ENCODE data around the gene ARMH3. TPM values are rescaled to one million over a fixed set of nuclear protein-coding genes. Genes with fewer than 3 reads are reported as not detected.

The ARMH3 gene
- total and polyA plus RNA-seq, 2 experiments from 2014 or later: 8.7 to 11.1 TPM

- no peak for TF ChIP-seq ZNF462 (CRISPR knock-in tag; IDR thresholded peaks at IDR 0.05)
These were observed 51.6 kb downstream of the ARMH3 start (continued) for GRCh38 chr10:102004376-102004775.

GRCh38 chr10:102003541-102003940 lies 52.4 kb downstream of the ARMH3 start:
- Histone ChIP-seq H3K4me3 (no peak overlapping the region), H3F3A (replicated peaks; ENCODE audit: low read depth) (no peaks in the 10 kb centered on the region), H3K36me3 (ENCODE audit: insufficient read depth) (no peaks in the 10 kb centered on the region), H2AFZ (no peak overlapping the region), H3K4me1 (ENCODE audit: insufficient read depth) (no peaks in the 10 kb centered on the region), H3K27me3 (ENCODE audit: insufficient read depth) (no peaks in the 10 kb centered on the region), H3K4me2 (no peak overlapping the region), H4K20me1 (replicated peaks; ENCODE audit: insufficient read depth) (no peaks in the 10 kb centered on the region), H3K27ac (ENCODE audit: low read depth) (no peak overlapping the region), H3K9me2 (ENCODE audit: insufficient read depth) (no peaks in the 10 kb centered on the region), H3K79me2 (replicated peaks; ENCODE audit: insufficient read depth) (no peaks in the 10 kb centered on the region)
- Mint-ChIP-seq H3K27ac (no peak overlapping the region), H3K27me3 (ENCODE audit: insufficient read depth, low read depth, poor library complexity) (no peaks in the 10 kb centered on the region), H3K36me3 (ENCODE audit: low read depth) (peaks cover 14% of the 10 kb centered on the region; the same call in 2 of the 3 replicates), H3K9me3 (no peaks in the 10 kb centered on the region), H3K4me3 (no peak overlapping the region), H3K4me1 (no peaks in the 10 kb centered on the region)
- no peak for DNase-seq (ENCODE audit: low spot score)
- ATAC-seq: no peak
- no peak for TF ChIP-seq CTCF (conservative IDR thresholded peaks at IDR 0.05; ENCODE audit: low read depth in 2 of 2)
- no peak for TF ChIP-seq JUNB (IDR thresholded peaks at IDR 0.05; ENCODE audit: unreplicated experiment)
- TF ChIP-seq ETS1 (IDR thresholded peaks at IDR 0.05): no peak
- TF ChIP-seq ZNF114 (CRISPR knock-in tag; IDR thresholded peaks at IDR 0.05): no peak
- no peak for TF ChIP-seq ZNF462 (CRISPR knock-in tag; IDR thresholded peaks at IDR 0.05)
- no peak for TF ChIP-seq NANOG (IDR thresholded peaks at IDR 0.05; ENCODE audit: borderline replicate concordance)
- no peak for TF ChIP-seq ZNF331 (CRISPR knock-in tag; IDR thresholded peaks at IDR 0.05; ENCODE audit: low read depth)
